HepG2 (cell line): Measurements from ENCODE around the gene PURB. TPM values are rescaled to one million over a fixed set of nuclear protein-coding genes. Genes with fewer than 3 reads are reported as not detected.

Source experiments
- ATAC-seq: fragments of 200-7000 bp; cut with Tn5 transposase; 3 replicates; pipeline ENCODE4 v1.9.1; 2020; ENCODE audit warnings: mild to moderate bottlenecking, moderate library complexity
- BruUV-seq: library from RNA; stranded (reverse); fragments of 400-500 nt; replicated peaks from 2 replicates; lab custom pipeline; 2021; lab: Mats Ljungman, UMichigan
- CTCF ChIA-PET: fragments of 300-600 bp; formaldehyde crosslinking; extraction: SDS; loops from one replicate; lab custom pipeline; 2021; ENCODE audit warnings: low total read pairs, inconsistent platforms, low intra/inter-chr PET ratio; lab: Yijun Ruan, JAX
- POLR2A ChIA-PET: fragments of 350-600 bp; sonication (Branson Sonifier 250); formaldehyde crosslinking; loops from one replicate; lab custom pipeline; 2020; ENCODE audit warnings: antibody characterized with exemption, inconsistent platforms; lab: Yijun Ruan, JAX
- DNase-seq: peaks from one replicate; pipeline ENCODE4 v3.0.0-alpha.2; 2015; ENCODE audit warnings: low spot score
- FAIRE-seq: peaks from 3 replicates; lab custom pipeline; 2011; peaks lifted over from hg19 to GRCh38; lab: Jason Lieb, UNC
- H2AFZ ChIP-seq: one replicate; pipeline ENCODE4 v1.6.1; 2011; ENCODE audit warnings: low read length, inconsistent platforms
- H3K27ac ChIP-seq: fragments of 300-600 bp; 3 replicates; pipeline ENCODE4 v1.8.0; 2011; ENCODE audit warnings: mixed run types, mild to moderate bottlenecking, mixed read lengths, low read length, inconsistent platforms; ENCODE audit not compliant: insufficient read depth; ENCODE audit errors: extremely low read length
- H3K27me3 ChIP-seq, 2 experiments: fragments of 200-600 bp in 1 of 2; 2 replicates in 1 of 2; 3 replicates in 1 of 2; pipeline versions ENCODE4 v1.6.0 to v1.8.0; 2011; ENCODE audit warnings: low read length in 2 of 2, mild to moderate bottlenecking in 2 of 2, moderate library complexity in 2 of 2, inconsistent platforms in 1 of 2; ENCODE audit not compliant: insufficient read depth in 2 of 2, control insufficient read depth in 1 of 2
- H3K36me3 ChIP-seq, 2 experiments: fragments of 200-600 bp in 1 of 2; replicated peaks in 1 of 2; 2 replicates in 1 of 2; 3 replicates in 1 of 2; pipeline versions ENCODE4 v1.5.1 to v1.8.0; 2011; ENCODE audit warnings: low read length in 2 of 2, inconsistent platforms in 1 of 2; ENCODE audit not compliant: insufficient read depth in 2 of 2, control insufficient read depth in 1 of 2
- H3K4me1 ChIP-seq: 2 replicates; pipeline ENCODE4 v1.5.1; 2012; ENCODE audit warnings: low read length, inconsistent platforms; ENCODE audit not compliant: insufficient read depth
- H3K4me2 ChIP-seq: 2 replicates; pipeline ENCODE4 v1.6.0; 2011; ENCODE audit warnings: low read depth, low read length, inconsistent platforms
- H3K4me3 ChIP-seq, 3 experiments: fragments of 200-600 bp in 1 of 3; sonication (generic), shearing (Covaris generic) in 1 of 3; replicated peaks in 1 of 3; 2 replicates each; pipeline ENCODE4 v1.5.1; 2011 to 2016; ENCODE audit warnings: low read length in 3 of 3, inconsistent platforms in 2 of 3, low read depth in 2 of 3, mild to moderate bottlenecking in 2 of 3, control low read depth in 1 of 3, mixed read lengths in 1 of 3; ENCODE audit not compliant: insufficient read depth in 1 of 3
- H3K79me2 ChIP-seq: one replicate; pipeline ENCODE4 v1.6.1; 2011; ENCODE audit warnings: low read length, inconsistent platforms; ENCODE audit not compliant: insufficient read depth
- H3K9ac ChIP-seq: 2 replicates; pipeline ENCODE4 v1.6.0; 2011; ENCODE audit warnings: mild to moderate bottlenecking, low read depth, low read length, inconsistent platforms; ENCODE audit not compliant: insufficient read depth
- H3K9me3 ChIP-seq: 2 replicates; pipeline ENCODE4 v1.5.1; 2012; ENCODE audit warnings: mild to moderate bottlenecking, low read length
- H4K20me1 ChIP-seq: 2 replicates; pipeline ENCODE4 v1.6.0; 2011; ENCODE audit warnings: inconsistent platforms, mild to moderate bottlenecking, low read length, moderate library complexity; ENCODE audit not compliant: insufficient read depth
- GABPA ChIP-seq, 2 experiments: IDR thresholded peaks; 2 replicates each; pipeline ENCODE4 v1.6.1; 2011 to 2016; ENCODE audit warnings: low read depth in 2 of 2, low read length in 1 of 2, missing biosample characterization in 1 of 2, missing genetic modification characterization in 1 of 2
- HNRNPL ChIP-seq: fragments of 200-400 bp; formaldehyde crosslinking; IDR thresholded peaks from 2 replicates; pipeline ENCODE4 v1.6.1; 2017; ENCODE audit warnings: mild to moderate bottlenecking, low read depth, low read length
- NCOA5 ChIP-seq: sonication (generic); formaldehyde crosslinking; IDR thresholded peaks from 2 replicates; pipeline ENCODE4 v1.4.0; 2020; ENCODE audit warnings: missing genetic modification reagents
- RBFOX2 ChIP-seq: fragments of 200-400 bp; formaldehyde crosslinking; IDR thresholded peaks from 2 replicates; pipeline ENCODE4 v1.6.1; 2017; ENCODE audit warnings: low read depth, mild to moderate bottlenecking, low read length
- SKI ChIP-seq: fragments of 450-650 bp; IDR thresholded peaks from one replicate; pipeline ENCODE4 v1.6.1; 2018; ENCODE audit warnings: mild to moderate bottlenecking; ENCODE audit not compliant: partially characterized antibody
- SRF ChIP-seq: IDR thresholded peaks from 2 replicates; pipeline ENCODE4 v1.6.1; 2011; ENCODE audit warnings: mild to moderate bottlenecking, low read depth, low read length, moderate library complexity
- TEAD2 ChIP-seq: sonication (generic); formaldehyde crosslinking; IDR thresholded peaks from 2 replicates; pipeline ENCODE4 v1.9.0; 2021; ENCODE audit warnings: missing genetic modification reagents
- ZNF7 ChIP-seq: IDR thresholded peaks from 2 replicates; pipeline ENCODE4 v1.6.1; 2016; ENCODE audit warnings: missing biosample characterization, missing genetic modification reagents
- ZNF75D ChIP-seq: sonication (generic); formaldehyde crosslinking; IDR thresholded peaks from 2 replicates; pipeline ENCODE4 v1.8.1; 2023; ENCODE audit warnings: missing genetic modification reagents, mild to moderate bottlenecking, borderline replicate concordance
- WGBS: methylation state at CpG from one replicate; pipeline ENCODE4 v1.1.6; 2017; ENCODE audit warnings: low lambda C conversion rate; 5-methylcytosine and 5-hydroxymethylcytosine counted together
- in situ Hi-C: cut with HindIII; loops from 2 replicates; pipeline ENCODE4 v1.10.0; 2017; ENCODE audit warnings: low pct_unique_long_range_greater_than_20kb; ENCODE audit not compliant: extremely low pct_ligation_motif_present
- intact Hi-C: fragments of 100-400 bp; cut with micrococcal nuclease; formaldehyde crosslinking; loops from one replicate; pipeline ENCODE4 v1.10.0; 2022; ENCODE audit not compliant: unreplicated experiment
- polyA plus RNA-seq, 8 experiments: library from polyadenylated mRNA; depleted of rRNA in 3 of 8; stranded (reverse) in 7 of 8; unstranded in 1 of 8; fragments of >200 nt; fragmentation: Illumina TruSeq in 4 of 8; extraction: Trizol in 4 of 8; gene quantifications; 2 replicates each; pipeline versions ENCODE4 v1.2.1 to v1.2.3, GENCODE V29; 2011 to 2016; ENCODE audit warnings: low read depth in 4 of 8, missing spikeins in 1 of 8, mixed read lengths in 1 of 8; ENCODE audit not compliant: insufficient read depth in 1 of 8
- total RNA-seq, 5 experiments: library from RNA; depleted of rRNA; stranded (reverse); fragments of >200 nt; fragmentation: Illumina TruSeq; extraction: Trizol; gene quantifications; 2 replicates each; pipeline ENCODE4 v1.2.3, GENCODE V29; 2016; ENCODE audit warnings: low read depth in 1 of 5

PURB gene
- total and polyA plus RNA-seq, 2 of the 13 experiments (the other 11 are each of a cell fraction or from before 2014, with no cell fraction given): 2.3 to 4.3 TPM

DNA sequence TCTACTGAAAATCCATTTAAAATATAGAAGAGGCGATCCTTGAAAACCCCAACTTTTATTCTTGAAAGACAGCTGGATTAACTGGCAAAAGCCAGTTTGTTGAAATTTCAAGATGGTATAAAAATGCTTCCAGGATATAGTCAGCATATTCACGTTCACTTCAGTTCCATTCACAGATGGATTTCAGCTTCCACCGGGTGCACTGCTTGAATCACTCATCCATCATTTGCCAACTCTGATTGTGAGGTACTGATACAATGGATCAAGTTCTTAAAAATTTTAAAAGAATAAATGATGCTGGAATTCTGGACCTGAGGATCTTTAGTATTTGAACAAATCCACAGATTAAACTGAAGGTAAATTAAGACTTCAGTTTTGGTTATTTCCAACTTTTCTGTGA is 2.4 kb downstream of the PURB start:
- H3K9me3 ChIP-seq: no peaks in the 10 kb centered on the region
- POLR2A ChIA-PET: no interaction called here
- H3K4me3 ChIP-seq: peak overlapping the region in 2 of 3 experiments; percentile 31 to 39; a peak in 2 of 6 replicates
- H3K4me2 ChIP-seq: peak overlapping the region; percentile 75
- FAIRE-seq (no peak), DNase-seq (no peak), ATAC-seq (no peak)
- WGBS: 77% methylated on average over 3 of the region's 3 CpGs
- in situ Hi-C loops (no loop called here), intact Hi-C loops (no loop called here)
- CTCF ChIA-PET: no interaction called here
- peaks cover 60% of the 10 kb centered on the region for H3K4me1 ChIP-seq
- H3K36me3 ChIP-seq: no peaks in the 10 kb centered on the region; a peak in 3 of 5 replicates
- no peaks in the 10 kb centered on the region for H3K27me3 ChIP-seq
- peaks cover 7% of the 10 kb centered on the region; the same call in 1 of the 2 replicates for H4K20me1 ChIP-seq
- no peak overlapping the region for H2AFZ ChIP-seq
- no TSS peak for BruUV-seq
- TF ChIP-seq RBFOX2 (0 out of 2 replicates have a peak, but pooled peaks have one; percentile 18), TEAD2 (CRISPR knock-in tag) (no peak)
- H3K79me2 ChIP-seq: peaks cover 46% of the 10 kb centered on the region
- H3K9ac ChIP-seq: peak overlapping the region; percentile 23; the same call in 1 of the 2 replicates
- H3K27ac ChIP-seq: no peak overlapping the region

DNA sequence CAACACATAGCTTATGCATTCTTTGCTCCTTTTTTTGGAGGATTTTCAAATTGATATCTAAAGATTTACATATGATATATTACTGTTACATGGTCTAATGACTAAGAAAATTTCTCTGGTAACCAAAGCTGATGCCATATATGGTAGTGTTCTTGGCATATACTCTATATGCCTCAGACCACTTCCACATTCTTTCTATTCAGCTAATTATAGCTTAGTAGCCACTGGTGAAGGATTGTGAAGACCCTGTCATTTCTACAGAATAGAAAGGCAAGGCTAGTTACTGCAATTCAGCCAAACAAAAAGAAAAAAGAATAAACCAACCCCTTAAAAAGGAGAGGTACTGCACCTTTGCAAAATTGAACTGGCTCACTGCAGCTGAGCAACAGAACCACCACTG is 3.7 kb downstream of the PURB start:
- FAIRE-seq: no peak

More for the DNA sequence above, 3.7 kb downstream of the PURB start:
- Histone ChIP-seq H3K36me3 (no peaks in the 10 kb centered on the region; a peak in 3 of 5 replicates), H3K79me2 (peaks cover 46% of the 10 kb centered on the region), H3K4me2 (peak overlapping the region; percentile 75), H3K9ac (peak overlapping the region; percentile 16; the same call in 1 of the 2 replicates), H3K27me3 (no peaks in the 10 kb centered on the region), H3K4me1 (peaks cover 59% of the 10 kb centered on the region), H3K4me3 (peak overlapping the region in 2 of 3 experiments; percentile 2 to 24; a peak in 4 of 6 replicates), H3K27ac (no peak overlapping the region), H3K9me3 (no peaks in the 10 kb centered on the region), H4K20me1 (peaks cover 7% of the 10 kb centered on the region; the same call in 1 of the 2 replicates), H2AFZ (no peak overlapping the region)
- ATAC-seq: no peak
- intact Hi-C loops (no loop called here), in situ Hi-C loops (no loop called here)
- no TSS peak for BruUV-seq
- POLR2A ChIA-PET: interaction anchor here (1.0 to 1.2 kb wide), 3 partner anchors 34 to 308 kb away, joined by 3 to 4 read pairs (median 3); partner anchors contain the start of genes DDX56, H2AZ2 and OGDH
- CTCF ChIA-PET: no interaction called here
- DNase-seq: no peak
- TF ChIP-seq SKI (no peak), SRF (peak; percentile 87), NCOA5 (CRISPR knock-in tag) (no peak), ZNF75D (no peak), GABPA (IDR thresholded peaks at IDR 0.05; ENCODE audit: low read depth, low read length) (no peak), GABPA (CRISPR knock-in tag; IDR thresholded peaks at IDR 0.05; ENCODE audit: low read depth) (no peak), HNRNPL (no peak), ZNF7 (CRISPR knock-in tag) (no peak)
